ENCODE data around the gene EHMT1.

Gene EHMT1

DNA sequence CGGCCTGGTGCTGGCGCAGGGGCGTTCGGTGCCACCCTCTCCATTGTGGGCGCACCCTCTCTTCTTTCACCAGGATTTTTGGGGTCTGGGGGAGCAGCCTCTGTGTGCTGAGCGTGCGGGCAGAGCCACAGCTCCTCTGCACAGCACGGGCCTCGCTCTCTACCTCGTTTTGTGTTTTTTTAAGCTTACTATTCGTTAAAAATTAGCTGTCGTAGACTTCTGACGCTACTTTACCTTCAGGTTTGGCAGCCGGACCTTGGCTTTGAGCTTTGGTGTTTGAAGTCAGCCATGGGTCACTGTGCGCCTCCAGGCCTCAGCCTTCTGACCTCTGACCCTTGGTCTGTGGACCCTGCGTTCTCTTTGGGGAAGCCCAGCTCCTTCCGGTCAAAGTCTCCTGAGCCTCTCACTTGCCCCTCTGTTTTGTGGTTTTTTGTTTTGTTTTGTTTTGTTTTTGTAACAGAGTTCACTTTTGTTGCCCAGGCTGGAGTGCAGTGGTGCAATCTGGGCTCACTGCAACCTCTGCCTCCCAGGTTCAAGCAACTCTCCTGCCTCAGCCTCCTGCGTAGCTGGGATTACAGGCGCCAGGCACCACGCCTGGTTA, 170.6 kb downstream of the EHMT1 start:
- TF ChIP-seq EZH2 (IDR thresholded peaks at IDR 0.05) = no peak
- TF ChIP-seq FOXP2 (optimal IDR thresholded peaks at IDR 0.05; ENCODE audit: control extremely low read depth, extremely low read length, insufficient read depth) = no peak
- TF ChIP-seq POLR2AphosphoS5 (IDR thresholded peaks at IDR 0.05; ENCODE audit: borderline replicate concordance, low read depth, low read length) = no peak
- no peak overlapping the region for H3K9ac ChIP-seq (ENCODE audit: insufficient read length)
- H3K36me3 ChIP-seq (ENCODE audit: insufficient read depth, low read length) = peaks cover 32% of the 10 kb centered on the region
- H3K9me3 ChIP-seq (ENCODE audit: low read depth, low read length) = no peaks in the 10 kb centered on the region
- no peak overlapping the region for H3K4me3 ChIP-seq
- no peak for DNase-seq (ENCODE audit: low read depth, low spot score)
- H3K27ac ChIP-seq = no peak overlapping the region

DNA sequence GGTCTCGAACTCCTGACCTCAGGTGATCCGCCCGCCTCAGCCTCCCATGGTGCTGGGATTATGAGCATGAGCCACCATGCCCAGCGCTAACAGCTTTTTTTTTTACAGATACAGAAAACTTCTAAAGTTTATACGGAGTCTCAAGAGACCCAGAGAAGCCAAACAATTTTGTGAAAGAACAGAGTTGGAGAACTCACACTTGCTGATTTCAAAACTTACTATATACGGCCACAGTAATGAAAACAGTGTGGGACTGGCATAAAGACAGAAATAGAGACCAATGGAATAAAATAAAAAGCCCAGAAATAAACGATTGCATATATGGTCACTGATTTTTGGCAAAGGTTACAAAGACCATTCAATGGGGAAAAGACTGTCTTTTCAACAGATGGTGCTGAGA, 173.1 kb downstream of the EHMT1 start:
- no peak for TF ChIP-seq POLR2AphosphoS5 (IDR thresholded peaks at IDR 0.05; ENCODE audit: borderline replicate concordance, low read depth, low read length)
- Histone ChIP-seq H3K36me3 (ENCODE audit: insufficient read depth, low read length) (peaks cover 41% of the 10 kb centered on the region), H3K27ac (no peak overlapping the region), H3K9ac (ENCODE audit: insufficient read length) (no peak overlapping the region), H3K4me3 (no peak overlapping the region), H3K9me3 (ENCODE audit: low read depth, low read length) (no peaks in the 10 kb centered on the region)
- no peak for DNase-seq (ENCODE audit: low read depth, low spot score)

DNA sequence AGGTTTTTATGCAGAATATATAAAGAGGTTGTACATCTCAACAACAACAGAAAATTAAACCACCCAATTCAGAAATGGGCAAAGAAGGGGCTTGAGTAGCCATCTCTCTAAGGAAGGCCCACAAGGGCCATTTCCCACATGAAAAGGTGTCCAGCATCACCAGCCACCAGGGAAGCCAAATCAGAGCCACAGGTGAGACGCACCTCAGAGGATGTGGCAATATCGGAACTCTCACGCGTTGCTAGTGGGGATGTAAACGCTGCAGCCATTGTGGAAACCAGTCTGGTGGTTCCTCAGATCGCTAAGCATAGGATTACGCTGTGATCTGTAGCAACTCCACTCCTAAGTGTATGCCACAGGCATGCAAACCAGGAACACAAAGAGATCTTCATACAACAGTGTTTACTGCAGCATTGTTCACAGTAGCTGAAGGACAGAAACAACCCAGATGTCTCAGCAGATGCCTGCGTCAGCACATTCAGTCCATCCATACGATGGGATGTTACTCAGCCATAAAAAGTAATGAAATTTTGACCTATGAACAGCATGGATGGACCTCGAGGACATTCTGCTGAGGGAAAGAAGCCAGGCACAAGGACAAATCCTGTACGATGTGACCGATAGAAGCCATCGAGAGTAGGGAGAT, 174.5 kb downstream of the EHMT1 start:
- no peaks in the 10 kb centered on the region for H3K9me3 ChIP-seq (ENCODE audit: low read depth, low read length)
- no peak overlapping the region for H3K9ac ChIP-seq (ENCODE audit: insufficient read length)
- TF ChIP-seq EZH2 (IDR thresholded peaks at IDR 0.05) = no peak
- TF ChIP-seq POLR2AphosphoS5 (IDR thresholded peaks at IDR 0.05; ENCODE audit: borderline replicate concordance, low read depth, low read length) = no peak
- TF ChIP-seq FOXP2 (optimal IDR thresholded peaks at IDR 0.05; ENCODE audit: control extremely low read depth, extremely low read length, insufficient read depth) = no peak
- no peak overlapping the region for H3K4me3 ChIP-seq
- H3K27ac ChIP-seq = no peak overlapping the region
- DNase-seq (ENCODE audit: low read depth, low spot score) = no peak
- peaks cover 49% of the 10 kb centered on the region for H3K36me3 ChIP-seq (ENCODE audit: insufficient read depth, low read length)

DNA sequence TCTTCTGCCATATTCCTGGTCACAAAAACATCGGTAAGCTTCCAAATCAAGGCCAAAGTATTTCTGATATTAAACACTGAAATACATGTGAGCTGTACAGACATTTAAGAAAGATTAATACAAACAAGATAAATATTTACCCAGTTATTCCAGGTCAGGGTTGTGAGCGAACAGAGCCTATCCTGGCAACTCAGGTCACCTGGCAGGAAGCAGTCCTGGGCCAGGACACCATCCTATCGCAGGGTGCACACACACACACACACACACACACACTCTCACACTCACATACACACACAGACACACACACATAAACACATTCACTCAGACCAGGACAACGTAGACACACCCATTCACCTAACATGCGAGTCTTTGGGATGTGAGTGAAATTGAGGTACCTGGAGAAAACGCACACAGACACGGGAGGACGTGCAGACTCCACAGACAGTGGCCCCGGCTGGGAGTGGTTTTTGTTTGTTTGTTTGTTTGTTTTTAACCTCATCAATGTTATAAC, 176.4 kb downstream of the EHMT1 start:
- Histone ChIP-seq H3K36me3 (ENCODE audit: insufficient read depth, low read length) (peaks cover 48% of the 10 kb centered on the region), H3K9ac (ENCODE audit: insufficient read length) (no peak overlapping the region), H3K27ac (no peak overlapping the region), H3K4me3 (no peak overlapping the region), H3K9me3 (ENCODE audit: low read depth, low read length) (no peaks in the 10 kb centered on the region)
- no peak for TF ChIP-seq EZH2 (IDR thresholded peaks at IDR 0.05)
- TF ChIP-seq POLR2AphosphoS5 (IDR thresholded peaks at IDR 0.05; ENCODE audit: borderline replicate concordance, low read depth, low read length) = no peak
- no peak for TF ChIP-seq FOXP2 (optimal IDR thresholded peaks at IDR 0.05; ENCODE audit: control extremely low read depth, extremely low read length, insufficient read depth)
- no peak for DNase-seq (ENCODE audit: low read depth, low spot score)

DNA sequence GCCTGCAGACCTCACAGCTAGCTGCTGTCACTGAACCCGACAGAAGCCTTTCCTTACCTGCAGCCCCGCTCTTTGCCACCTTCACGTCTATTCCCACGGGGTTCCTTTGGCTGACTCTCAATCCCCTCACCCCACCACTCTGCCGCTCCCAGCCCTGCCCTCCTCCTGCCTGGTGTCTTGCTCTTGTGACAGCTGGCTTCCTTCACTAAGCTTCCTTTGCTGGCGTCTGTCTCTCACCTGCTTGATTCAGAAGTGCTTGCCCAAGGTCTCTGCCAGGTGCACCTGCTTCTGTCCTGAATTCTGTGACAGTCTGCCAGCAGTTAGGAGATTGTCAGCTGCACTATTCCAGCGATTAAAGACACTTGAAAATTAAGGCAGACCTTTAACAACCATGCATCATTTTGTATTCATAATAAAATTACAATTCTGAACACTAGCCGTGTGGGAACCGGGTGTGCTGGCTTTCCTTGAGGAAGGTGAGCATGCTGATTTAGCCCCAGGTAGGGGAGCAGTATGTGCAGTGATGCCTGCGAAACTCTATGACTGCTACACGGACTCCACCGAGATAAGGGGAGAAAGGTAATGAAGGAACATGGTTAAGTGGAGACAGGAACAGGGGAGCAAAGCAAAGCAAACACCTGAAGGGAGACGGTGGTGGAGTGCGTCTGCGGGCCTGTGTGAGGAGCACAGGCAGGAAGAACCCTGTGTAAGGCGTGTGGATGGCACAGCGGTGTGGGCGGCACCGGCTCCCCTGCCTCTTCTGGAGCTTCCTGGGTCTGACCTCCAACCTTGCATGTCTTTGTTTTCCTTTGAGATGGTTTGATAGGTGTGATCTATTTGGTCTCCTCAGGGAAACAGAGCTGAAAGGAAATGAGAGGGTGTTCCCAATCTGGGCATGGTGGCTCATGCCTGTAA, 178.7 kb downstream of the EHMT1 start:
- no peak overlapping the region for H3K9ac ChIP-seq (ENCODE audit: insufficient read length)
- H3K36me3 ChIP-seq (ENCODE audit: insufficient read depth, low read length) = peaks cover 29% of the 10 kb centered on the region; the same call in 1 of the 2 replicates
- no peak overlapping the region for H3K4me3 ChIP-seq
- no peak for DNase-seq (ENCODE audit: low read depth, low spot score)
- TF ChIP-seq EZH2 (IDR thresholded peaks at IDR 0.05) (no peak), FOXP2 (optimal IDR thresholded peaks at IDR 0.05; ENCODE audit: control extremely low read depth, extremely low read length, insufficient read depth) (no peak), POLR2AphosphoS5 (IDR thresholded peaks at IDR 0.05; ENCODE audit: borderline replicate concordance, low read depth, low read length) (no peak)
- H3K9me3 ChIP-seq (ENCODE audit: low read depth, low read length) = no peaks in the 10 kb centered on the region
- H3K27ac ChIP-seq = no peak overlapping the region

DNA sequence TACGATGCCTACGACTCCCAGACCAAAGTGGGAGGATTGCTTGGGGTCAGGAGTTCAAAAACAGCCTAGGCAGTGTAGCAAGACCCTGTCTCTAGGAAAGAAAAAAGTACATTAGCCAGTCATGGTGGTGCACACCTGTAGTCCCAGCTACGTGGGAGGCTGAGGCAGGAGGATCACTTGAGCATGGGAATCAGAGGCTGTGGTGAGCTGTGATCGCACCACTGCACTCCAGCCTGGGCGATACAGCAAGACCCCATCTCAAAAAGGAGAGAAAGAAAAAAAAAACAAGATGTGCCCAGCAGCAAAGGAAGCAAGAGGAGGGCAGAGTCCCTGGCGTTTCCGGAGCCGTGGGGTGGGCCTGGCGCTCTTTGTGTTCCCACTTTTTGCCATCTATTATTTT, 179.3 kb downstream of the EHMT1 start:
- TF ChIP-seq EZH2 (IDR thresholded peaks at IDR 0.05) (no peak), FOXP2 (optimal IDR thresholded peaks at IDR 0.05; ENCODE audit: control extremely low read depth, extremely low read length, insufficient read depth) (no peak), POLR2AphosphoS5 (IDR thresholded peaks at IDR 0.05; ENCODE audit: borderline replicate concordance, low read depth, low read length) (no peak)

DNA sequence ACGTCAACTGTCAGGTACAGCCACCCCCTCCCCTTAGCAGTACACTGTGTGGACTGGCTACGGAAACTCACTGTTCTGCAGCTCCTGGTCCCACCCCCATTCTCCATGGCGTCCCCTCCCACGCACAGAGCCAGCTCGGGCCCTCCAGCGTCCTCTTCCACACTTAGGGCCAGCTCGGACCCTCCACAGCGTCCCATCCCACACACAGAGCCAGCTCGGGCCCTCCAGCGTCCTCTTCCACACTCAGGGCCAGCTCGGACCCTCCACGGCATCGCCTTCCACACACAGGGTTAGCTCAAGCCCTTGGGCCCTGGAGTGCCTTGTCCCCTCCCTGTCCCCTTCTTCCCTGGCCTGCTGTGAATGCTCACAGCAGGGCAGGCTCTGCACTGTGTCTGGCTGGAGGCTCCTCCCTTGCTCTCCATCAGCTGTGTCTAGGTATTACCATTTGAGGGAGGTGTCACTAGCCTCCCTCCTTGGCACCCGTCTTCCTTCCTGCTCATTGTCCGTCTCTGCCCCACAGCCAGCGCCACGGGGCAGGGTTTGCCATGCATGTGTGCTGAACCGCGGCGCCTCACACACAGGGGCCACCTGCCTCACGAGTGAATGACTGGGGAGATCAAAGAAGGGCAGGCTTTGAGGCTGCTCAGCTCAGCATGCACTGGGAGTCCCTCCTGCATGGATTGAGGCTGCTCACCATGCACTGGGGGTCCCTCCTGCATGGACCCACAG, 180.3 kb downstream of the EHMT1 start:
- no peak overlapping the region for H3K4me3 ChIP-seq
- no peak for DNase-seq (ENCODE audit: low read depth, low spot score)
- peaks cover 19% of the 10 kb centered on the region; the same call in 1 of the 2 replicates for H3K36me3 ChIP-seq (ENCODE audit: insufficient read depth, low read length)
- no peak overlapping the region for H3K27ac ChIP-seq
- no peaks in the 10 kb centered on the region for H3K9me3 ChIP-seq (ENCODE audit: low read depth, low read length)
- H3K9ac ChIP-seq (ENCODE audit: insufficient read length) = no peak overlapping the region
- no peak for TF ChIP-seq EZH2 (IDR thresholded peaks at IDR 0.05)
- TF ChIP-seq POLR2AphosphoS5 (IDR thresholded peaks at IDR 0.05; ENCODE audit: borderline replicate concordance, low read depth, low read length) = no peak
- TF ChIP-seq FOXP2 (optimal IDR thresholded peaks at IDR 0.05; ENCODE audit: control extremely low read depth, extremely low read length, insufficient read depth) = no peak

More for the DNA sequence above, 179.3 kb downstream of the EHMT1 start:
- Histone ChIP-seq H3K4me3 (no peak overlapping the region), H3K27ac (no peak overlapping the region), H3K9me3 (ENCODE audit: low read depth, low read length) (no peaks in the 10 kb centered on the region), H3K9ac (ENCODE audit: insufficient read length) (no peak overlapping the region), H3K36me3 (ENCODE audit: insufficient read depth, low read length) (peaks cover 23% of the 10 kb centered on the region; the same call in 1 of the 2 replicates)
- no peak for DNase-seq (ENCODE audit: low read depth, low spot score)
